RPMI7951 (cell line): ENCODE data around the gene OTOA. TPM values are rescaled to one million over a fixed set of nuclear protein-coding genes. Genes with fewer than 3 reads are reported as not detected.
"Not testable (repeated sequence)": the region's sequence is repeated elsewhere in the genome, so short reads cannot be mapped to it uniquely, and the experiment has no call there.

Source experiments
- DNase-seq: peaks from one replicate; pipeline ENCODE4 v3.0.0-alpha.2; 2012; ENCODE audit warnings: low read depth
- total RNA-seq: library from RNA; depleted of rRNA; stranded (reverse); fragments of >200 nt; shearing (Covaris generic); gene quantifications from 2 replicates; pipeline ENCODE4 v1.2.3, GENCODE V29; 2014

OTOA gene
- total RNA-seq, 1 experiment from 2014 or later, result not detected

DNA sequence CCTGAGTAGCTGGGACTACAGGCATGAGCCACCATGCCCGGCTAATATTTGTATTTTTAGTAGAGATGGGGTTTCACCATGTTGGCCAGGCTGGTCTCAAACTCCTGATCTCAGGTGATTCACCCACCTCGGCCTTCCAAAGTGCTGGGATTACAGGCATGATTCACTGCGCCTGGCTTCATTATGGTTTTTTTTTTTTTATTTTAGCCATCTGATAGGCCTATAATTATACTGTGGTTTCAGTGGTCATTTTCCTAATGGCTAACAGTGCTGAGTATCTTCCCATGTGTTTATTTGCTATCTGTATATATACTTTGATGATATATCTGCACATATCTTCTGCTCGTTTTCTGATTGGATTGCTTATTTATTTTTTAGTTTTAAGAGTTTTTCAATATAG, 10.7 kb downstream of the OTOA start:
- peak; percentile 45 for DNase-seq

DNA sequence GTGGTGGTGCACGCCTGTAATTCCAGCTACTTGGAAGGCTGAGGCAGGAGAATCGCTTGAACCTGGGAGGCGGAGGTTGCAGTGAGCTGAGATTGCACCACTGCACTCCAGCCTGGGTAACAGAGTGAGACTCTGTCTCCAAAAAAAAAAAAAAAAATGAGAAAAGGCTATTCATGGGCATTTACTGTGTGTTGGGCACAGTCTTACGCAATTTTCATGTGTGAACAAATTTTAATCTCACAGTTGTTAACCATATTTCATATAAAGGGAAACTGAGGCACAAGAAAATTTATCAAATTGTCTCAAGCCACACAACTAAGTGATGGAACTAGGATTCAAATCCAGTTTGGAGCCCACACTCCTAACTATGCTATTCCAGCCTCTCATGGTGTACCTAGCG, 16.9 kb downstream of the OTOA start:
- DNase-seq, result not testable (repeated sequence)

- no peak for DNase-seq
Observed at GRCh38 chr16:21683184-21683583, 19.4 kb downstream of the OTOA start.

DNA sequence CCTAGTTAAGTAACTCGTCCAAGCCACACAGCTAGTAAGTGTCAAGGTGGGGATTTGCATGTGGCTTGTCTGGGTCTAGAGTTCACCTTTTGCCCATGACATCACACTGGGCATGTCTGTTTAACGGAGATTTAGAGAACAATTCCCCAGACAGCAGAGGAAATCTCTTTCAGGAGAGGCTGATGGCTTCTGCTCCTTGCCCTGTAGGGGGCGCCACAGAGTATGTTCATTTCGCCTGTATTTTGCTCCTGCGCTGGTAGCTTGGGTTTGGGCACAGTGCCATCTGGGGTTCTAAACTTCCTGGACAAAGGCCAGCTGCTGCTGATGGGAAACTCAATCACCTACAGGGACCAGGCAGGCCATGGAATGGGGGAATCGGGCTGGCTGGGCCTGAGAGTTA, 20.4 kb downstream of the OTOA start:
- no peak for DNase-seq

DNA sequence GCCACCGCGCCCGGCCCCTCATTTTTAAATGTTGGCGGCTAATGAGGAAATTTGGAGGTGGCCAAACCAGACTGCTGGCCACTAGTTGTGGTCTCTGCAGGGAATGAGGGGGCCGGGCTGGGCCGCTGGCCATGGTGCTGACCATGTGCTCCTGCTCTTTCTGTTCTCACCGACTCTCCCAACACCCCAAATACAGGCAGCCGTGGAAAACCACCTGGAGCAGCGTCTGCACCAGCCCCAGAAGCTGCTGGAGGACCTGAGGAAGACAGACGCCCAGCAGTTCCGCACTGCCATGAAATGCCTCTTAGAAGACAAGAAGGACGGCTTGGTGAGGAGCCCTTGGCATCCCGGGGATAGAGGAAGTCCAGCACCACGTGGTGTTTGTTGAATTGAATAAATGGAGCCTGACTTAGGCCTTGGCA, 21.3 kb downstream of the OTOA start:
- DNase-seq, result no peak

DNA sequence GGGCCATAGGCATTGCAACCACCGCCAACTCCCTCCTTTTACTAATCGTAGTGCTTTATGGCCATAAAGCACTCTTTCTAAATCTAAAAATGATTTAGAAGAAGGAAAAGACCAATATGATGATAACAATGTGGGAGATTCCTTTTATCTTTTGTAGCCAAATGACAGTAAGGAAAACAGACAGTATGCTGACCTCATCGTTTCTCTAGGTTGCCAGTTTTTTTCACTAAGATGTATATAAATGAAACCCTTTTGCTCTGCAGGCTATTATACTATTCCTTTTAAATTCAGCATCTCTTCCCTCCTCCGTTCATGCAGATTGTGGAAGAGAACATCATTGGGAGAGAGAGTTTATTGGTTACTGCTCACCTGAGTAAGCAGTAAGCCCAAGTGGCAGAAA, 25.3 kb downstream of the OTOA start:
- no peak for DNase-seq

GRCh38 chr16:21690967-21691366, 27.2 kb downstream of the OTOA start:
- DNase-seq, result not testable (repeated sequence)

- DNase-seq, result no peak
Observed at GRCh38 chr16:21694609-21695008, 30.8 kb downstream of the OTOA start.

DNA sequence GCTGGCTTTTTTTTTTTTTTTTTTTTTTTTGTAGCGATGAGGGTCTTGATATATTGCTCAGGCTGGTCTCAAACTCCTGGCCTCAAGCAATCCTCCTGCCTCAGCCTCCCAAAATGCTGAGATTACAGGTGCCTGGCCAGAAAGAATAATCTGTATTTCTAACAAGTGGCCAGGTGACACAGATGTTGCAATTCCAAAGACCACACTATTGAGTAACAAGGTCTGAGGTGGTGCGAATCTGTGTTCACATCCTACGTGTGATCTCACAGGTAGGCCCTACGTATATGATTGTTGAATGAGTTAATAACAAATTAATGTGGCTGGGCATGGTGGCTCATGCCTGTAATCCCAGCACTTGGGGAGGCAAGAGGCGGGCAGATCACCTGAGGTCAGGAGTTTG, 33.3 kb downstream of the OTOA start:
- DNase-seq, result no peak

DNA sequence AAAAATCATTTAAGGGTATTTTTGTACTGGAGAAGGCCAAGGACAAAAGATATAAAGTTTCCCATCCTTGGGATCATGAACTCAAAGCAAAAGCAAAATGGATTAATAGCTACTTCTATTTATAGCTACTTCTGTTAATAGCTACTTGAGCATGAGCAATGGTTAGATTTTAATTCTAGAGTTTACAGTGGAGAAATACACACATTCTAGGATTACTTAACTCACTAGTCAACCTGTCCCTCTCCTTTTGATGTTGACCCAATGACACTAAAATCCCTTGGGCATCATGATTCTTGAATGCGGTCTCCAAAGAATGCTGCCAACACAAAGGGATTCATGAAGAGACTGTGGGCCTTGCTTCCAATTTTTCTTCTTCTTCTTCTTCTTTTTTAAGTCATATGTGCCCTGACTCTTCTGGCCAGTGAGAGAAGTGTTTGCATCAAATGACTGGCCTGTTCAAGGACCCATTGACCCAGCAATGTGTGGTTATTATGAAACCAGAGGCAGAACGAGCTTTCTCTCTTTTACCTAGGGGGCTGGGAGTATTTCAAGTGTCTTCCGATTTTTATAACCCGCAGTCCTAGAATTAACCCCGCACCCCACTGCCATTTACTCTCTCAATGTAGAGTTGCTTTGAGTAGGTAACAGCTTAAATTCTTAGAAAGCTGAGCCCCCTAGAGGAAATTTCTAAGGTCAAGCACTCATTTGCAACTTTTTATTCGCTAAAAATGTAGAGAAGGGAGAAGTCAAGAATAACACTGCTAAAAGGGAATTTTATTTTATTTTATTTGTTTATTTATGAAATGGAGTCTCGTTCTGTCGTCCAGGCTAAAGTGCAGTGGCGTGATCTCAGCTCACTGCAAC, 34.6 kb downstream of the OTOA start:
- DNase-seq, result no peak

DNA sequence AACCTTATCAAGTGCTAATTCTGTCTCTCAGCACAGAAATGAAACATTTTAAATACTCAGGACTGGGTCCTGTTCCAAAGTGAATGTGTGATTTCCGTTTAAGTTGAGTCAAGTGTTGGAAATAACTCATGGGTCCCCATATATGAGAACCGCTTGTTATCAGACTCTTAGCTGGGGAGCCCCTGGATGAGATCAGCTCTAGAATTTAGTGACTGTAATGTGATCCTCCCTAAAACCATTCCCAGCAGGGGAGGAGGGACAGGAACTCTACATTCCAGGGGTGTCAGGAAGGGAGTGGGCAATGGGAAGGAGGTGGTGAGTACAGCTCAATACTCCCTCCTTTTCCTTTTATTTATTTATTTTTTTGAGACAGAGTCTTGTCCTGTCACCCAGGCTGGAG, 37.5 kb downstream of the OTOA start:
- DNase-seq, result no peak

DNA sequence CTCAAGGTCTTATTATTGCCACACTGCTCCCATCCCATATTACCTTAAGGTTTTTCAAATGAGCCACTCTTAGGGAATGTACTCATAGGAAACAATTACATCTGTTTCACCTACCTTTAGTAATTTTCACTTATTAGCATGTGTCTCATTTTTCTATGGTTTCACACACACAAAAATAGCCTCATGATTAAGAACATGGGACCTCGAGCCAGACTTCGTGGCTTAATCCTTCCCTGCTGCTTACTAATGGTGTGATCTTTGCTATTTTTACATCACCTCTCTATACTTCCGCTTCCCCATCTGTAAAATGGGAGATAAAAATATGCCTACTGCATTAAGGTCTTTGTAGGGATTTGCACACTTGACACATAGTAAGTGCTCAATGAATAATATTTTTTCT, 38.5 kb downstream of the OTOA start:
- DNase-seq, result no peak

DNA sequence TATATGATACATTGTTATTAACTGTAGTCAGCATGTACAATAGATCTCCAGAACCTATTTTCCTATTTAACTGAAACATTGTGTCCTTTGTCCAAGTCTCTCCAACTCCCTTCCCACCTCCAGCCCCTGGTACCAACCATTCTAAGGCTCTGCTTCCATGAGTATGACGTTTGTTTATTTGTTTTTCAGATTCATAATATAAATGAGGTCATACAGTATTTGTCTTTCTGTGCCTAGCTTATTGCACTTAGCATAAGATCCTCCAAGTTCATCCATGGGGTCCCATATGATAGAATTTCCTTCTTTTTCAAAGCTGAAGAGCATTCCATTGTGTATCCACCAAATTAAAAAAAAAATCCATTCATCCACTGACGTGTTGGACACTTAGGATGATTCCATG, 39.4 kb downstream of the OTOA start:
- DNase-seq, result no peak

GRCh38 chr16:21703589-21704174, 39.9 kb downstream of the OTOA start:
- DNase-seq, result no peak

- no peak for DNase-seq
Observed at GRCh38 chr16:21704266-21704665, 40.5 kb downstream of the OTOA start.

DNA sequence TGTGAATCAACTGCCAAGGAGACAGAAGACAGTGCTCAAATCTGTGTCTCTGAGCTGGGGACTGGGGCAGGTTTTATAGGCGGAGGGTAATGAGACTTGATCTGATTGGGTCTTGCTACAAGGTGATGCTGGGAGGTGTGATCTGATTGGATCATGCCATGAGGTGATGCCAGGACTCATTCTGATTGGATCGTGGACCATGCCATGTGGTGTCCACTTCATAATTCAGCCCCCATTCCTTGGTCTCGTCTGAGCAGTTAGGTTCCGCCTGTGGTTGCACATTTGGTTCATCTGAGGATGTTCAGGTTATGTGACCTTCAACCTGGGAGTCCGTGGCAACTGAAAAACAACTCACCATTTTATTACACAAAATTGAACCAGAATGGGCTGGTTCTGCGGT, 41.0 kb downstream of the OTOA start:
- no peak for DNase-seq

GRCh38 chr16:21708533-21709115, 44.9 kb downstream of the OTOA start:
- peak; percentile 53 for DNase-seq

- DNase-seq, result no peak
Observed at GRCh38 chr16:21710938-21711337, 47.2 kb downstream of the OTOA start.

DNA sequence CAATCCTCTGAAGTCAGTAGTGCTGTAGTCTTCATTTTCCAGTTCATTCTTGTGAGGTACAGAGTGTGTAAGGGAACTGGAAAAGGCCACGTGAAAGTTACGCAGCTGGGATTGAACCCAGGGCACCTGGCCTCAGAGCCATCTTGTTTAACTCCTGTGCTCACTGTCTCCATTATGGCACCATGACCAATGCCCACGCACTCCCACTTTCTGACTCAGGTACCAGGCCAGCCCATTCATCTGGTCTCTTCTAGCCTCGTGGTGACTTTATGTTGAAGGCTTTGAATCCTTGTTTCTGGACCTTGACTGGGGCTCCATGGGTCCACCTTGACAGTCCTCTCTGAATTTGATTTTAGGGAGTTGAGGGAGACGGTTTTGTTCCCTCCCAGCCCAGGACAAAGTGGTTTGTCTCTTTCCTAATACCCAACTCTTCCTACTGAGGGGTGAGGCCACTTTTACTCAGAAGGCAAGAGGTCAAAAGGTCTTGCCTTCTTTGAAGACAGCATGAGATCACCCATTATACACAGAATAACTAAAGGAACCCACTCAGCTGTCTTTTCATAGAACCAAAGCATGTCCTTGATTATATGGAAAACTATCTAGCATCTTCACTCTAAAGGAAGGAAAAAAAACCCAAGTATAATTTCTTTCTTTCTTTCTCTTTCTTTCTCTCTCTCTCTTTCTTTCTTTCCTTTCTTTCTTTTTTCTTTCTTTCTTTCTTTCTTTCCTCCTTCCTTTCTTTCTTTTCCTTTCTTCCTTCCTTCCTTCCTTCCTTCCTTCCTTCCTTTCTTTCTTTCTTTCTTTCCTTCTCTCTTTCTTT, 50.0 kb downstream of the OTOA start:
- DNase-seq, result no peak

DNA sequence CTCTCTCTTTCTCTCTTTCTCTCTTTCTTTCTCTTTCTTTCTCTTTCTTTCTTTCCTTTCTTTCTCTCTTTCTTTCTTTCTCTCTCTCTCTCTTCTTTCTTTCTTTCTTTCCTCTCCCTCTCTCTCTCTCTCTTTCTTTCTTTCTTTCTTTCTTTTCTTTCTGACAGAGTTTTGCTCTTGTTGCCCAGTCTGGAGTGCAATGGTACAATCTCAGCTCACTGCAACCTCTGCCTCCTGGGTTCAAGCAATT, 50.5 kb downstream of the OTOA start:
- not testable (repeated sequence) for DNase-seq

GRCh38 chr16:21717608-21718007, 53.8 kb downstream of the OTOA start:
- DNase-seq, result no peak

- no peak for DNase-seq
Observed at GRCh38 chr16:21719283-21719682, 55.5 kb downstream of the OTOA start.

- DNase-seq, result no peak
Observed at GRCh38 chr16:21720533-21720932, 56.8 kb downstream of the OTOA start.
